Superior temporal gyrus (tissue), 1 donor: ENCODE measurements around the gene PPP1R3A.
"Not testable (repeated sequence)": the region's sequence is repeated elsewhere in the genome, so short reads cannot be mapped to it uniquely, and the experiment has no call there.

Source experiments
- DNase-seq: peaks from one replicate; pipeline ENCODE4 v3.0.0-alpha.2; 2016; ENCODE audit errors: extremely low spot score

Gene PPP1R3A

GRCh38 chr7:113918946-113919345 is at the start of gene PPP1R3A:
Gene PPP1R3A (minus strand): TSS chr7:113919009. CDS start chr7:113918996, 13 bp downstream.
- DNase-seq, result no peak

- no peak for DNase-seq
Observed at GRCh38 chr7:113963356-113963755, 44.5 kb upstream of the PPP1R3A start.

- DNase-seq, result no peak
Observed at GRCh38 chr7:113959910-113960309, 41.1 kb upstream of the PPP1R3A start.

- no peak for DNase-seq
Observed at GRCh38 chr7:113955157-113955556, 36.3 kb upstream of the PPP1R3A start.

GRCh38 chr7:113953553-113953952 is 34.7 kb upstream of the PPP1R3A start:
- DNase-seq, result no peak

- peak; percentile 70 for DNase-seq
Observed at GRCh38 chr7:113945018-113945938, 26.5 kb upstream of the PPP1R3A start.

- no peak for DNase-seq
Observed at GRCh38 chr7:113936982-113937381, 18.2 kb upstream of the PPP1R3A start.

GRCh38 chr7:113936535-113936934 is 17.7 kb upstream of the PPP1R3A start:
- DNase-seq, result no peak

- DNase-seq, result not testable (repeated sequence)
Observed at GRCh38 chr7:113929389-113929788, 10.6 kb upstream of the PPP1R3A start.

GRCh38 chr7:113928112-113928511 is 9.3 kb upstream of the PPP1R3A start:
- no peak for DNase-seq

GRCh38 chr7:113922049-113922448 is 3.2 kb upstream of the PPP1R3A start:
- DNase-seq, result no peak

- no peak for DNase-seq
Observed at GRCh38 chr7:113921363-113921762, 2.6 kb upstream of the PPP1R3A start.

GRCh38 chr7:113917840-113918239 is 969 bp downstream of the PPP1R3A start:
- DNase-seq, result no peak

- DNase-seq, result no peak
Observed at GRCh38 chr7:113915956-113916355, 2.9 kb downstream of the PPP1R3A start.

- DNase-seq, result no peak
Observed at GRCh38 chr7:113912876-113913275, 5.9 kb downstream of the PPP1R3A start.

GRCh38 chr7:113907617-113908016 is 11.2 kb downstream of the PPP1R3A start:
- DNase-seq, result no peak

GRCh38 chr7:113904521-113904920 is 14.3 kb downstream of the PPP1R3A start:
- DNase-seq, result no peak

GRCh38 chr7:113892818-113893217 is 26.0 kb downstream of the PPP1R3A start:
- DNase-seq, result no peak

- DNase-seq, result no peak
Observed at GRCh38 chr7:113891828-113892227, 27.0 kb downstream of the PPP1R3A start.

- DNase-seq, result no peak
Observed at GRCh38 chr7:113891031-113891350, 27.8 kb downstream of the PPP1R3A start.

- DNase-seq, result no peak
Observed at GRCh38 chr7:113890331-113891030, 28.3 kb downstream of the PPP1R3A start.

GRCh38 chr7:113883096-113883495 is 35.7 kb downstream of the PPP1R3A start:
- no peak for DNase-seq

GRCh38 chr7:113880559-113880958 is 38.2 kb downstream of the PPP1R3A start:
- no peak for DNase-seq
